ENCODE results near the gene ZNF791. TPM values are rescaled to one million over a fixed set of nuclear protein-coding genes. Genes with fewer than 3 reads are reported as not detected.

The ZNF791 gene
- total and polyA plus RNA-seq, 8 donors: 18.0 to 23.8 (median 21.9) TPM

DNA sequence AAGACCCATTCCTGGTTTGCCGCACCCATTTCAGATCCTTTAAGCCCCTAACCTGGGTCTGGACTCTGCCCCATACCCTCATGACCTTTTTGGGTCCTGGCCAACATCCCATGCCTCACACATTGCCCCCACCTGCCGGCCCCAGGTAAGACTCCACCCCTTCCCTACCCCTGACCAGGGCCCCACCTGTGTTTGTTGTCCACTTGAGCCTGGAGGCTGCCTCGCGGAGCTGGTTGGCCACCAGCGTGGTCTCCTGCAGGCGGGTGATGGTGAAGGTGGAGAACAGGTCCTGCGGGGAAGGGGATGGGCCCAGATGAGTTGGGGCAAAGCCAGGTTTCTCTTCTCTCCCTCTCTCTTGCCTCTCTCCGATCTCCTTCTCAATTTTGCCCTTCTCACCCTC, 36.3 kb downstream of the ZNF791 start:
- no peaks in the 10 kb centered on the region for H3K27me3 ChIP-seq
- TF ChIP-seq, protein P1, sequence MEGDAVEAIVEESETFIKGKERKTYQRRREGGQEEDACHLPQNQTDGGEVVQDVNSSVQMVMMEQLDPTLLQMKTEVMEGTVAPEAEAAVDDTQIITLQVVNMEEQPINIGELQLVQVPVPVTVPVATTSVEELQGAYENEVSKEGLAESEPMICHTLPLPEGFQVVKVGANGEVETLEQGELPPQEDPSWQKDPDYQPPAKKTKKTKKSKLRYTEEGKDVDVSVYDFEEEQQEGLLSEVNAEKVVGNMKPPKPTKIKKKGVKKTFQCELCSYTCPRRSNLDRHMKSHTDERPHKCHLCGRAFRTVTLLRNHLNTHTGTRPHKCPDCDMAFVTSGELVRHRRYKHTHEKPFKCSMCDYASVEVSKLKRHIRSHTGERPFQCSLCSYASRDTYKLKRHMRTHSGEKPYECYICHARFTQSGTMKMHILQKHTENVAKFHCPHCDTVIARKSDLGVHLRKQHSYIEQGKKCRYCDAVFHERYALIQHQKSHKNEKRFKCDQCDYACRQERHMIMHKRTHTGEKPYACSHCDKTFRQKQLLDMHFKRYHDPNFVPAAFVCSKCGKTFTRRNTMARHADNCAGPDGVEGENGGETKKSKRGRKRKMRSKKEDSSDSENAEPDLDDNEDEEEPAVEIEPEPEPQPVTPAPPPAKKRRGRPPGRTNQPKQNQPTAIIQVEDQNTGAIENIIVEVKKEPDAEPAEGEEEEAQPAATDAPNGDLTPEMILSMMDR (IDR thresholded peaks at IDR 0.05): no peak
- no peaks in the 10 kb centered on the region for H3K9me3 ChIP-seq
- intact Hi-C loops (cut with DNase I): no loop called here
- peak in 2 of 4 donors; percentile 25 to 41 for DNase-seq
- H3K4me3 ChIP-seq: no peak overlapping the region
- ATAC-seq: no peak
- H3K27ac ChIP-seq: no peak overlapping the region
- H3K36me3 ChIP-seq: peaks cover 0 to 37% of the 10 kb centered on the region in 2 donors
- peaks cover 7 to 23% of the 10 kb centered on the region in 2 donors for H3K4me1 ChIP-seq

DNA sequence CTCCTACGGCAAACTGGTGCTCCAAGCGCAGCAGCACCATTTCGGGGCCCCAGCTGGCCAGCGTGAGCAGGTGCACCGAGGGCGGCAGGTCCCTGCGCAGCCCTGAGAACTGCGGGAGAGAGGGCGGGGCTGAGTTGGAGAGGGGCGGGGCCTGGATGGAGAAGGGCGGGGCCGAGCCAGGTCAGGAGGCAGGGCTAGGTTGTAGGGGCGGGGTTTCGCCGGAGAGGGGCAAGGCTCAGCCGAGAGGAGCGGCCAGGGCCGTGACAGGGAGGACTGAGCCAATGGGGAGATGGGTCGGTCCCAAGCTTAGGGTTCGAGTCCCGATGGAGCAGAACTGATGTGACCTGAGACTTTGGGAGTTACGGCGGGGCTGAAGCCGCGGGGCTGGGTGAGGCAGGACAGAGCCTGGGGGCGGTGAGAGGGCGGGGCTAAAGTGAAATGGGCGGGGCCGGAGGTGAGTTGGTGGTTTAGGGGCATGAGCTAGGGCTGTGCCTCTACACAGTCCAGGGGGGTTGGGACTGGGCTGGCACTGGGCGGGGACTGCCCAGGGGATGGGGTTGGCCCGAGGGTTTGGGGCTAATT, 36.9 kb downstream of the ZNF791 start:
- peak overlapping the region; percentile 13 to 34 for H3K4me3 ChIP-seq
- intact Hi-C loops (cut with DNase I): no loop called here
- H3K27me3 ChIP-seq: no peaks in the 10 kb centered on the region
- peaks cover 7 to 23% of the 10 kb centered on the region in 2 donors for H3K4me1 ChIP-seq
- DNase-seq (peak in 3 of 4 donors; percentile 60 to 92 (median 71)), ATAC-seq (peak; percentile 97)
- TF ChIP-seq, protein P1 (IDR thresholded peaks at IDR 0.05): no peak
- H3K27ac ChIP-seq: no peak overlapping the region
- H3K36me3 ChIP-seq: peaks cover 0 to 42% of the 10 kb centered on the region in 2 donors
- no peaks in the 10 kb centered on the region for H3K9me3 ChIP-seq

DNA sequence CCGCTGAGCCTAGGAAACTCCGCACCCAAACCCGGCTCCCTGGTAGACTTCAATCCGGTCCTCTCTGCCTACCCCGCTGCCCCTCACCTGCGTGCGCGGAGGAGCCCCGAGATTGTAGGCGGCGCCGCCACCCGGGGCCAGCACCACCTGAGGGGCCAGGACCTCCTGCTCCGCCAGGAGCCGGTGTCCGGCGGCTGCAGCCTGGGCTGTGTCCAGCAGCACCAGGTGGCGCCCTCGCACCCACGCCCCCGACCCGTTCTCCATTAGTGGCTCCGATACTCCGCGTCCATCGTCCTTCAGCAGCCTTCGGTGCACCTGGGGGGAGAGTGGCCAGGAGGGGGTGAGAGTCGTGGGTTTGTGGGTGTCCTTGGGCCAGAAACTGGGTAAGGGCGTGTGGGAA, 37.4 kb downstream of the ZNF791 start:
- DNase-seq (peak in 1 of 4 donors; percentile 83), ATAC-seq (peak; percentile 76)
- intact Hi-C loops (cut with DNase I): no loop called here

DNA sequence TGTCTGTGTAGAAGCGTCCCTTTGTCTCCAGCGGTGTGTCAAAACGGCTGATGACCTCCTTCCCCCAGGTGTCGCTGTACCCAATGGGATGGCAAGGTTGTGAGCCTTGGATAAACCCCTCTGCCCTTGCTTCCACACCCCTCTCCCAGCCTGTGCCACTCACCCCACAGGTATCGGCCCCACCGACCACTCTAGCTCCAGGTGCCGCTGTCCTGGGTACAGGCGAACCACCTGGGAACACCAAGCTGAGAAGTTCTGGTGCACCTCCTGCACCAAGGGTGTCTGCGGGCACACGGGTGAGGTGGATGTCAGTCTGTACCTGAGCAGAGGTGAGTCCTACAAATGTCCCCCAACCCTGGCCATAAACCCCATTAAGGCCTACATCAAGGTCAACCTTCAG, 39.2 kb downstream of the ZNF791 start:
- DNase-seq: peak in 1 of 4 donors; percentile 51
- TF ChIP-seq, protein P1 (IDR thresholded peaks at IDR 0.05): no peak
- Histone ChIP-seq H3K4me3 (no peak overlapping the region), H3K36me3 (peaks cover 0 to 49% of the 10 kb centered on the region in 2 donors), H3K9me3 (no peaks in the 10 kb centered on the region), H3K27ac (no peak overlapping the region), H3K4me1 (peaks cover 7 to 23% of the 10 kb centered on the region in 2 donors), H3K27me3 (no peaks in the 10 kb centered on the region)
- intact Hi-C loops (cut with DNase I): no loop called here
- ATAC-seq: no peak

More for the DNA sequence above, 37.4 kb downstream of the ZNF791 start:
- Histone ChIP-seq H3K9me3 (no peaks in the 10 kb centered on the region), H3K4me3 (peak overlapping the region; percentile 13 to 34), H3K27ac (no peak overlapping the region), H3K27me3 (no peaks in the 10 kb centered on the region), H3K36me3 (peaks cover 0 to 47% of the 10 kb centered on the region in 2 donors), H3K4me1 (peaks cover 7 to 23% of the 10 kb centered on the region in 2 donors)
- TF ChIP-seq, protein P1 (IDR thresholded peaks at IDR 0.05): peak; percentile 6 to 15

DNA sequence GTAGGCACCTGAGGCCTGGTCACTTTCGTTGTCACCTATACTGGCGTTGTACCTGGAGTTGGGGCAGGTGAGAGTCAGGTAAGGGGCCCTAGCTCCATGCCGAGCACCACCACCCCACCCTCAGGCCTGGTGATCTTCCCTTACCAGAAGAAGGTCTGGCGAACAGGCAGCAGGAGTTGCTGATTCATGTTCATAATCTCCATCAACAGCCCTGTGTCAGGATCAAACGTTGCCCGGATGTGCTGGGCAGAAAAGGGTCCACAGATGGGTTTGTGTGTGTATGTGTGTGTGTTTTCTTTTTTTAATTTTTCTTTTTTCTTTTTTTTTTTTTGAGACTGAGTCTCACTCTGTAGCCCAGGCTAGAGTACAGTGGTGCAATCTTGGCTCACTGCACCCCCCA, 41.5 kb downstream of the ZNF791 start:
- Histone ChIP-seq H3K27ac (no peak overlapping the region), H3K9me3 (no peaks in the 10 kb centered on the region), H3K4me3 (no peak overlapping the region), H3K27me3 (no peaks in the 10 kb centered on the region), H3K36me3 (peaks cover 0 to 61% of the 10 kb centered on the region in 2 donors), H3K4me1 (peaks cover 7 to 12% of the 10 kb centered on the region in 2 donors)
- intact Hi-C loops (cut with DNase I): no loop called here
- peak in 1 of 4 donors; percentile 3 for DNase-seq
- no peak for ATAC-seq
- TF ChIP-seq, protein P1 (IDR thresholded peaks at IDR 0.05): no peak
